ENCODE data around the gene FAM20B. TPM values are rescaled to one million over a fixed set of nuclear protein-coding genes. Genes with fewer than 3 reads are reported as not detected.
"Not testable (repeated sequence)": the region's sequence is repeated elsewhere in the genome, so short reads cannot be mapped to it uniquely, and the experiment has no call there.

FAM20B gene
- total and polyA plus RNA-seq, 4 donors: 3.1 to 39.8 (median 13.6) TPM

DNA sequence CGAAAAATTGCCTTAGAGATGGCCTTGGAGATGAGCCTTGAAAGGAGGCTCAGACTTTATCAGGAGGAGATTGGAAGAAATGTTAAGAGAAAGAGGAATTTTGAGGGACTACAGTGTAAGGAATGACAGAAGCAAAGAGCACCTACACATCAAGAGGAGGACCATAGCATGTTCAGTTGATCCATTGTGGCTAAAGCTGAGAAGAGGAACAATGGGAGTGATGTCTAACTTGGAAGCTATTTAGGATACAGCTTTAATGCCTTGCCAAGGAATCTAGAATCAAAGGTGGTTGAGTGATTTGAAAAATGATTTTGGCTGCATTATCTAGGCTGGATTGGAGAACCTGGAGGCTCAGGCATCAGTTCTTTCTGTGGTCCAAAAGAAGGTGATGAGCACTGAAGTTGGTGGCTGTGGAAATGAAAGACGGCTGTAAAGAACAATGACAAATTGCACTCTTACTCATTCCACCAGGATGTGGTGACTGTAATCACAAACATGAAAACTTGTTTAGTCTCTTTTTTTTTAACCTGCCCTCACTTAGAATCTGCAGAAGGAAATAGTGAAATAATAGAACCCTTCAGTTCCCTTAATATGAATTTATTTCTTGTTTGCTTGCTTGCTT lies 11.3 kb downstream of the FAM20B start:
- Histone ChIP-seq H3K27me3 (ENCODE audit: control insufficient read depth in 4 of 4, insufficient read depth in 4 of 4, low read length in 3 of 4) (no peaks in the 10 kb centered on the region), H3K27ac (ENCODE audit: low read depth in 1 of 2, low read length in 2 of 2) (no peak overlapping the region), H3K9me3 (ENCODE audit: control insufficient read depth in 4 of 4, low read length in 3 of 4) (no peaks in the 10 kb centered on the region), H3K9ac (ENCODE audit: low read depth in 1 of 2, low read length in 2 of 2) (no peak overlapping the region), H3K4me1 (ENCODE audit: control insufficient read depth in 4 of 4, insufficient read depth in 4 of 4, low read length in 3 of 4) (peaks cover 0 to 5% (median 3%) of the 10 kb centered on the region in 4 donors), H3K36me3 (ENCODE audit: control insufficient read depth in 4 of 4, insufficient read depth in 3 of 4, low read depth in 1 of 4, low read length in 3 of 4) (no peaks in the 10 kb centered on the region), H3K4me3 (ENCODE audit: low read depth in 1 of 3, low read length in 3 of 3) (no peak overlapping the region)
- 90% methylated on average over 2 of the region's 2 CpGs for WGBS
- DNase-seq (ENCODE audit: low spot score): no peak
- no peak for TF ChIP-seq FOXA1 (IDR thresholded peaks at IDR 0.05)
- TF ChIP-seq GABPA (IDR thresholded peaks at IDR 0.05 in 1 of 2, conservative IDR thresholded peaks at IDR 0.05 in 1 of 2): no peak
- TF ChIP-seq HNF4A (conservative IDR thresholded peaks at IDR 0.05): no peak
- TF ChIP-seq RAD21 (IDR thresholded peaks at IDR 0.05): no peak
- no peak for TF ChIP-seq TAF1 (conservative IDR thresholded peaks at IDR 0.05)
- TF ChIP-seq MAX (IDR thresholded peaks at IDR 0.05): no peak
- TF ChIP-seq ATF3 (IDR thresholded peaks at IDR 0.05): no peak
- TF ChIP-seq EGR1 (IDR thresholded peaks at IDR 0.05; ENCODE audit: low read depth in 2 of 2): no peak
- TF ChIP-seq NR2F2 (IDR thresholded peaks at IDR 0.05): no peak
- no peak for TF ChIP-seq ZBTB33 (IDR thresholded peaks at IDR 0.05)
- TF ChIP-seq, protein P1, sequence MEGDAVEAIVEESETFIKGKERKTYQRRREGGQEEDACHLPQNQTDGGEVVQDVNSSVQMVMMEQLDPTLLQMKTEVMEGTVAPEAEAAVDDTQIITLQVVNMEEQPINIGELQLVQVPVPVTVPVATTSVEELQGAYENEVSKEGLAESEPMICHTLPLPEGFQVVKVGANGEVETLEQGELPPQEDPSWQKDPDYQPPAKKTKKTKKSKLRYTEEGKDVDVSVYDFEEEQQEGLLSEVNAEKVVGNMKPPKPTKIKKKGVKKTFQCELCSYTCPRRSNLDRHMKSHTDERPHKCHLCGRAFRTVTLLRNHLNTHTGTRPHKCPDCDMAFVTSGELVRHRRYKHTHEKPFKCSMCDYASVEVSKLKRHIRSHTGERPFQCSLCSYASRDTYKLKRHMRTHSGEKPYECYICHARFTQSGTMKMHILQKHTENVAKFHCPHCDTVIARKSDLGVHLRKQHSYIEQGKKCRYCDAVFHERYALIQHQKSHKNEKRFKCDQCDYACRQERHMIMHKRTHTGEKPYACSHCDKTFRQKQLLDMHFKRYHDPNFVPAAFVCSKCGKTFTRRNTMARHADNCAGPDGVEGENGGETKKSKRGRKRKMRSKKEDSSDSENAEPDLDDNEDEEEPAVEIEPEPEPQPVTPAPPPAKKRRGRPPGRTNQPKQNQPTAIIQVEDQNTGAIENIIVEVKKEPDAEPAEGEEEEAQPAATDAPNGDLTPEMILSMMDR (IDR thresholded peaks at IDR 0.05; ENCODE audit: low read depth, low read length, missing input control): no peak
- TF ChIP-seq SP1 (IDR thresholded peaks at IDR 0.05): no peak
- no peak for TF ChIP-seq JUND (IDR thresholded peaks at IDR 0.05)
- no peak for TF ChIP-seq FOXA2 (IDR thresholded peaks at IDR 0.05)

- H3K9ac ChIP-seq (ENCODE audit: low read depth in 1 of 2, low read length in 2 of 2): no peak overlapping the region
- H3K4me1 ChIP-seq (ENCODE audit: control insufficient read depth in 4 of 4, insufficient read depth in 4 of 4, low read length in 3 of 4): peaks cover 0 to 4% (median 3%) of the 10 kb centered on the region in 4 donors
- no peak for DNase-seq (ENCODE audit: low spot score)
- H3K9me3 ChIP-seq (ENCODE audit: control insufficient read depth in 4 of 4, low read length in 3 of 4): no peaks in the 10 kb centered on the region
- H3K27me3 ChIP-seq (ENCODE audit: control insufficient read depth in 4 of 4, insufficient read depth in 4 of 4, low read length in 3 of 4): no peaks in the 10 kb centered on the region
- H3K36me3 ChIP-seq (ENCODE audit: control insufficient read depth in 4 of 4, insufficient read depth in 3 of 4, low read depth in 1 of 4, low read length in 3 of 4): no peaks in the 10 kb centered on the region
- H3K4me3 ChIP-seq (ENCODE audit: low read depth in 1 of 3, low read length in 3 of 3): no peak overlapping the region
- TF ChIP-seq ZBTB33 (IDR thresholded peaks at IDR 0.05): no peak
- no peak for TF ChIP-seq RAD21 (IDR thresholded peaks at IDR 0.05)
- no peak for TF ChIP-seq NR2F2 (IDR thresholded peaks at IDR 0.05)
- TF ChIP-seq HNF4A (conservative IDR thresholded peaks at IDR 0.05): no peak
- no peak for TF ChIP-seq RXRA (IDR thresholded peaks at IDR 0.05)
- no peak for TF ChIP-seq FOXA1 (IDR thresholded peaks at IDR 0.05)
- TF ChIP-seq YY1 (IDR thresholded peaks at IDR 0.05): no peak
- TF ChIP-seq HNF4G (IDR thresholded peaks at IDR 0.05): no peak
- TF ChIP-seq JUND (IDR thresholded peaks at IDR 0.05): no peak
- WGBS: 58% methylated on average over 1 of the region's 1 CpG
- H3K27ac ChIP-seq (ENCODE audit: low read depth in 1 of 2, low read length in 2 of 2): no peak overlapping the region
Observed at GRCh38 chr1:179038528-179039281, 13.0 kb downstream of the FAM20B start.

DNA sequence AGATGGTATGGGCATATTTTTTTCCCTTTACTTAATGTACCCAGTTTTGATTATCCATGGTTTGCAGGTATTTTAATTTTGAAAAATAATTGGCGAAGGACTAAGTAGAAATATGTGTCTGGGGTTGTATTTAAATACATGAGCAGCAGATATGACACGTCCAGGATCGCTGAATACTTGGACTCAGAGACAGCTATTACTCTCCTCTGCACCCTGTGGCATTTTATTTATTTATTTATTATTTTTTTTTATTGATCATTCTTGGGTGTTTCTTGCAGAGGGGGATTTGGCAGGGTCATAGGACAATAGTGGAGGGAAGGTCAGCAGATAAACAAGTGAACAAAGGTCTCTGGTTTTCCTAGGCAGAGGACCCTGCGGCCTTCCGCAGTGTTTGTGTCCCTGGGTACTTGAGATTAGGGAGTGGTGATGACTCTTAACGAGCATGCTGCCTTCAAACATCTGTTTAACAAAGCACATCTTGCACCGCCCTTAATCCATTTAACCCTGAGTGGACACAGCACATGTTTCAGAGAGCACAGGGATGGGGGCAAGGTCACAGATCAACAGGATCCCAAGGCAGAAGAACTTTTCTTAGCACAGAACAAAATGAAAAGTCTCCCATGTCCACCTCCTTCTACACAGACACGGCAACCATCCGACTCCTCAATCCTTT lies 13.9 kb downstream of the FAM20B start:
- not testable (repeated sequence) for H3K27me3 ChIP-seq (ENCODE audit: control insufficient read depth in 4 of 4, insufficient read depth in 4 of 4, low read length in 3 of 4); H3K36me3 ChIP-seq (ENCODE audit: control insufficient read depth in 4 of 4, insufficient read depth in 3 of 4, low read depth in 1 of 4, low read length in 3 of 4); H3K9ac ChIP-seq (ENCODE audit: low read depth in 1 of 2, low read length in 2 of 2); H3K27ac ChIP-seq (ENCODE audit: low read depth in 1 of 2, low read length in 2 of 2); H3K4me3 ChIP-seq (ENCODE audit: low read depth in 1 of 3, low read length in 3 of 3); DNase-seq (ENCODE audit: low spot score); H3K4me1 ChIP-seq (ENCODE audit: control insufficient read depth in 4 of 4, insufficient read depth in 4 of 4, low read length in 3 of 4); H3K9me3 ChIP-seq (ENCODE audit: control insufficient read depth in 4 of 4, low read length in 3 of 4)
- 91% methylated on average over 6 of the region's 9 CpGs for WGBS

All from liver (tissue), 9 donors.